UCSD-AML1 (cell line): ENCODE data around the gene ALAS1.

Experiments
- DNase-seq: peaks from one replicate; lab custom pipeline; 2025; ENCODE audit not compliant: unreplicated experiment; lab: John Stamatoyannopoulos, UW

Gene ALAS1

GRCh38 chr3:52233968-52234367 lies 36.0 kb downstream of the ALAS1 start:
- DNase-seq: no peak

GRCh38 chr3:52234516-52235447 lies 36.8 kb downstream of the ALAS1 start:
- no peak for DNase-seq

GRCh38 chr3:52236424-52236886 lies 38.5 kb downstream of the ALAS1 start:
- no peak for DNase-seq

GRCh38 chr3:52237006-52237656 lies 39.2 kb downstream of the ALAS1 start:
- no peak for DNase-seq

- DNase-seq: peak; percentile 49
These were observed 39.8 kb downstream of the ALAS1 start for GRCh38 chr3:52237657-52238172.

GRCh38 chr3:52238193-52238760 lies 40.3 kb downstream of the ALAS1 start:
- no peak for DNase-seq

- peak; percentile 90 for DNase-seq
These were observed 41.1 kb downstream of the ALAS1 start, which contains the start of gene TWF2 for GRCh38 chr3:52238761-52239701. TWF2 (minus strand) TSS chr3:52239158; CDS start chr3:52239016, 142 bp downstream.

- DNase-seq: peak; percentile 75
These were observed 42.3 kb downstream of the ALAS1 start for GRCh38 chr3:52240059-52240885.

GRCh38 chr3:52240886-52241370 lies 43.0 kb downstream of the ALAS1 start:
- DNase-seq: no peak

GRCh38 chr3:52242039-52242438 lies 44.1 kb downstream of the ALAS1 start:
- DNase-seq: no peak

GRCh38 chr3:52243791-52244628 lies 46.0 kb downstream of the ALAS1 start:
- peak; percentile 76 for DNase-seq

GRCh38 chr3:52245322-52246263 lies 47.6 kb downstream of the ALAS1 start, which contains the start of gene PPM1M:
PPM1M (plus strand) TSS chr3:52245759; CDS start chr3:52245825, 66 bp downstream.
- peak; percentile 74 for DNase-seq

GRCh38 chr3:52246264-52246620 lies 48.3 kb downstream of the ALAS1 start:
- no peak for DNase-seq

GRCh38 chr3:52246728-52247408 lies 48.9 kb downstream of the ALAS1 start:
- DNase-seq: no peak

GRCh38 chr3:52247409-52248164 lies 49.6 kb downstream of the ALAS1 start:
- DNase-seq: no peak

GRCh38 chr3:52248165-52248541 lies 50.2 kb downstream of the ALAS1 start:
- DNase-seq: no peak
